Keratinocyte (primary cell): ENCODE results near the gene BCORL1. TPM values are rescaled to one million over a fixed set of nuclear protein-coding genes. Genes with fewer than 3 reads are reported as not detected.

Experiments
- DNase-seq: peaks from one replicate; pipeline ENCODE4 v3.0.0-alpha.2; 2011; ENCODE audit warnings: low read depth, missing footprints, low spot score
- FAIRE-seq: peaks from 2 replicates; lab custom pipeline; 2011; peaks lifted over from hg19 to GRCh38; lab: Jason Lieb, UNC
- H2AFZ ChIP-seq: 2 replicates; pipeline ENCODE4 v1.6.0; 2012; ENCODE audit warnings: low read length, control low read depth, inconsistent platforms; ENCODE audit not compliant: control insufficient read depth
- H3K27ac ChIP-seq: 2 replicates; pipeline ENCODE4 v1.5.1; 2011; ENCODE audit warnings: low read length; ENCODE audit not compliant: control insufficient read depth, insufficient read depth
- H3K27me3 ChIP-seq: 3 replicates; pipeline ENCODE4 v1.6.0; 2011; ENCODE audit warnings: low read length; ENCODE audit not compliant: control insufficient read depth, insufficient read depth; ENCODE audit errors: extremely low read depth
- H3K36me3 ChIP-seq, 2 experiments: 2 replicates in 1 of 2; 3 replicates in 1 of 2; pipeline ENCODE4 v1.5.1; 2011; ENCODE audit warnings: low read length in 2 of 2, mild to moderate bottlenecking in 1 of 2; ENCODE audit not compliant: control insufficient read depth in 2 of 2, insufficient read depth in 2 of 2; ENCODE audit errors: extremely low read depth in 1 of 2
- H3K4me1 ChIP-seq: 3 replicates; pipeline ENCODE4 v1.5.1; 2011; ENCODE audit warnings: low read length; ENCODE audit not compliant: control insufficient read depth, insufficient read depth; ENCODE audit errors: extremely low read depth
- H3K4me2 ChIP-seq: 3 replicates; pipeline ENCODE4 v1.6.0; 2011; ENCODE audit warnings: low read depth, low read length; ENCODE audit not compliant: control insufficient read depth, insufficient read depth; ENCODE audit errors: extremely low read depth
- H3K4me3 ChIP-seq, 3 experiments: fragments of 200-600 bp in 1 of 3; sonication (generic) in 1 of 3; 2 replicates in 2 of 3; 3 replicates in 1 of 3; pipeline ENCODE4 v1.5.1; 2011 to 2016; ENCODE audit warnings: low read length in 3 of 3, mild to moderate bottlenecking in 3 of 3, control low read depth in 2 of 3, inconsistent platforms in 1 of 3, low read depth in 1 of 3, mixed read lengths in 1 of 3, mixed run types in 1 of 3, moderate library complexity in 1 of 3; ENCODE audit not compliant: control insufficient read depth in 2 of 3, insufficient read depth in 2 of 3; ENCODE audit errors: extremely low read depth in 1 of 3
- H3K79me2 ChIP-seq: 2 replicates; pipeline ENCODE4 v1.6.0; 2012; ENCODE audit warnings: low read length; ENCODE audit not compliant: control insufficient read depth, insufficient read depth
- H3K9ac ChIP-seq: 3 replicates; pipeline ENCODE4 v1.6.0; 2011; ENCODE audit warnings: low read length; ENCODE audit not compliant: control insufficient read depth, insufficient read depth; ENCODE audit errors: extremely low read depth
- H3K9me1 ChIP-seq: 3 replicates; pipeline ENCODE4 v1.6.0; 2011; ENCODE audit warnings: low read length; ENCODE audit not compliant: control insufficient read depth, insufficient read depth; ENCODE audit errors: extremely low read depth
- H3K9me3 ChIP-seq: 2 replicates; pipeline ENCODE4 v1.5.1; 2012; ENCODE audit warnings: low read depth, low read length; ENCODE audit not compliant: control insufficient read depth
- H4K20me1 ChIP-seq: 3 replicates; pipeline ENCODE4 v1.6.0; 2011; ENCODE audit warnings: low read length; ENCODE audit not compliant: control insufficient read depth, insufficient read depth; ENCODE audit errors: extremely low read depth
- CTCF ChIP-seq, 3 experiments: IDR thresholded peaks in 1 of 3; conservative IDR thresholded peaks in 1 of 3; optimal IDR thresholded peaks in 1 of 3; 2 replicates in 2 of 3; 3 replicates in 1 of 3; pipeline versions ENCODE3 to v1.5.1; 2011; ENCODE audit warnings: low read length in 3 of 3, mild to moderate bottlenecking in 3 of 3, moderate library complexity in 2 of 3, control low read depth in 1 of 3, inconsistent platforms in 1 of 3; ENCODE audit not compliant: insufficient read depth in 2 of 3; ENCODE audit errors: extremely low read depth in 1 of 3
- EZH2 ChIP-seq: IDR thresholded peaks from one replicate; pipeline ENCODE4 v1.6.1; 2012; ENCODE audit warnings: inconsistent platforms, mild to moderate bottlenecking, low read length, moderate library complexity
- dilution Hi-C: fragments of 300-500 bp; cut with MboI; formaldehyde crosslinking; loops from one replicate; pipeline ENCODE4 v1.7.0; 2020; ENCODE audit warnings: low sequenced_read_pairs; ENCODE audit not compliant: extremely low pct_ligation_motif_present
- polyA plus RNA-seq, 5 experiments: library from polyadenylated mRNA; depleted of rRNA in 3 of 5; stranded (reverse) in 3 of 5; stranded (forward) in 1 of 5; unstranded in 1 of 5; fragments of >200 nt; gene quantifications; 1 replicate in 1 of 5; 2 replicates in 3 of 5; 3 replicates in 1 of 5; pipeline versions ENCODE4 v1.2.1 to v1.2.3, GENCODE V29; 2011 to 2012; ENCODE audit warnings: missing spikeins in 2 of 5, low read depth in 1 of 5, low replicate concordance in 1 of 5

BCORL1 gene
- polyA plus RNA-seq, 1 donor (not counting 4 experiments of a cell fraction or from before 2014, with no cell fraction given), result 0.54 TPM

GRCh38 chrX:130034178-130034577 is 51.7 kb downstream of the BCORL1 start:
- no peaks in the 10 kb centered on the region for H3K9me3 ChIP-seq
- no peaks in the 10 kb centered on the region for H3K4me1 ChIP-seq
- no peaks in the 10 kb centered on the region for H4K20me1 ChIP-seq
- TF ChIP-seq CTCF (optimal IDR thresholded peaks at IDR 0.05 in 1 of 3, IDR thresholded peaks at IDR 0.05 in 1 of 3, conservative IDR thresholded peaks at IDR 0.05 in 1 of 3; ENCODE audit: extremely low read depth in 1 of 3, insufficient read depth in 2 of 3, low read length in 3 of 3) (no peak), EZH2 (no peak)
- H3K79me2 ChIP-seq, result no peaks in the 10 kb centered on the region
- H3K27me3 ChIP-seq, result no peaks in the 10 kb centered on the region
- dilution Hi-C loops, result no loop called here
- H3K36me3 ChIP-seq, result peaks cover 0 to 5% of the 10 kb centered on the region in 2 experiments
- no peak overlapping the region for H3K4me2 ChIP-seq
- no peak overlapping the region for H3K4me3 ChIP-seq
- FAIRE-seq (no peak), DNase-seq (no peak)
- H3K9ac ChIP-seq, result no peak overlapping the region
- no peak overlapping the region for H2AFZ ChIP-seq
- H3K27ac ChIP-seq, result no peak overlapping the region
- H3K9me1 ChIP-seq, result no peaks in the 10 kb centered on the region

- no peaks in the 10 kb centered on the region for H3K79me2 ChIP-seq
- no peak for TF ChIP-seq CTCF (optimal IDR thresholded peaks at IDR 0.05 in 1 of 3, IDR thresholded peaks at IDR 0.05 in 1 of 3, conservative IDR thresholded peaks at IDR 0.05 in 1 of 3; ENCODE audit: extremely low read depth in 1 of 3, insufficient read depth in 2 of 3, low read length in 3 of 3)
- TF ChIP-seq EZH2, result no peak
- dilution Hi-C loops, result no loop called here
- no peak overlapping the region for H3K4me3 ChIP-seq
- no peaks in the 10 kb centered on the region for H3K27me3 ChIP-seq
- no peaks in the 10 kb centered on the region for H3K9me3 ChIP-seq
- H2AFZ ChIP-seq, result no peak overlapping the region
- no peak overlapping the region for H3K4me2 ChIP-seq
- FAIRE-seq, result no peak
- no peak overlapping the region for H3K27ac ChIP-seq
- no peaks in the 10 kb centered on the region for H3K4me1 ChIP-seq
- H4K20me1 ChIP-seq, result no peaks in the 10 kb centered on the region
- peaks cover 0 to under 1% of the 10 kb centered on the region in 2 experiments for H3K36me3 ChIP-seq
- no peak overlapping the region for H3K9ac ChIP-seq
- no peaks in the 10 kb centered on the region for H3K9me1 ChIP-seq
- DNase-seq, result no peak
These were observed 57.4 kb downstream of the BCORL1 start for GRCh38 chrX:130039847-130040246.
